GM20000 (cell line): ENCODE results near the gene CDH13.

ENCODE experiments used
- DNase-seq: peaks from one replicate; pipeline ENCODE4 v3.0.0; 2012; ENCODE audit warnings: low spot score
- TF ChIP-seq, protein P1 (sequence below): IDR thresholded peaks from 2 replicates; pipeline ENCODE4 v1.5.1; 2012; ENCODE audit warnings: mild to moderate bottlenecking, control low read depth; ENCODE audit errors: extremely low read depth, missing control alignments

Gene CDH13

DNA sequence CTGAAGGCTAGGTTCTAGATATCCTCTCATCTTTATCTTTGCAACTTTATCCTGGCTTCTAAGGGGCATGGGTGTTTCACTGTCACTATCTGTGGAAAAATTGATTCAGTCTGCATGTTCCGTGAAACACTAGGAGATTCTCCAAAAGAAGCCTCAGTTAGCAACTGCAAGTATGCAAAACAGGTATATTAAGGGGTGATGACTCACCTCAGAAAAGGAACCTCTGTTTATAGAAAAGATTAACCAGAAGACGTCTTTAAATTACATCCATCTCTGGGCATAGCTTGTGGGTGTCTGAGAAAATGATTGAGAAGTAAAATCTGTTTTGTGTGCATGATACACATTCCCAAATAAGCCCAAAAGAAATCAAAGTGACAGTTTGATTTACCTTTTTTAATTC is 827.2 kb downstream of the CDH13 start:
- DNase-seq = no peak

DNA sequence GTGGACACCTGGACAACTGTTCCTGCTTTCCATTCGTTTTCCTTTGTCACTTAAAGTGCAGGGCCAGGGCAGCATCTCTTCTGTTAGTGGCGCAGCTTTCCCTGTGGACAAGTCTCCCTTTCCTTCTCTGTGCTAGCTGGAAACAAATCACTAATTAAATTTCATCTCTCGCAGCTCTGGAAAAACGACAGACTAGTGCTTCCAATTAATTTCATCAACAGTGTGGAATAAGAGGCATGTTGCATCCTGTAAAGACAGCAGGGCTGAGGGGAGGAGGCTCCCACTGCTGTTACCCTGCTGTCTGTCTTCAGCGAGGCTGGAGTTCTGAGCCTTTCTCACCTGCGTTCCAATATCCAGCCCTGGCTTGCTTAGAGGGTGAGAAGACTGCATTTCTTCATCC is 828.9 kb downstream of the CDH13 start:
- TF ChIP-seq, protein P1, sequence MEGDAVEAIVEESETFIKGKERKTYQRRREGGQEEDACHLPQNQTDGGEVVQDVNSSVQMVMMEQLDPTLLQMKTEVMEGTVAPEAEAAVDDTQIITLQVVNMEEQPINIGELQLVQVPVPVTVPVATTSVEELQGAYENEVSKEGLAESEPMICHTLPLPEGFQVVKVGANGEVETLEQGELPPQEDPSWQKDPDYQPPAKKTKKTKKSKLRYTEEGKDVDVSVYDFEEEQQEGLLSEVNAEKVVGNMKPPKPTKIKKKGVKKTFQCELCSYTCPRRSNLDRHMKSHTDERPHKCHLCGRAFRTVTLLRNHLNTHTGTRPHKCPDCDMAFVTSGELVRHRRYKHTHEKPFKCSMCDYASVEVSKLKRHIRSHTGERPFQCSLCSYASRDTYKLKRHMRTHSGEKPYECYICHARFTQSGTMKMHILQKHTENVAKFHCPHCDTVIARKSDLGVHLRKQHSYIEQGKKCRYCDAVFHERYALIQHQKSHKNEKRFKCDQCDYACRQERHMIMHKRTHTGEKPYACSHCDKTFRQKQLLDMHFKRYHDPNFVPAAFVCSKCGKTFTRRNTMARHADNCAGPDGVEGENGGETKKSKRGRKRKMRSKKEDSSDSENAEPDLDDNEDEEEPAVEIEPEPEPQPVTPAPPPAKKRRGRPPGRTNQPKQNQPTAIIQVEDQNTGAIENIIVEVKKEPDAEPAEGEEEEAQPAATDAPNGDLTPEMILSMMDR = no peak
- no peak for DNase-seq

More for the DNA sequence above, 827.2 kb downstream of the CDH13 start:
- TF ChIP-seq, protein P1 = no peak

DNA sequence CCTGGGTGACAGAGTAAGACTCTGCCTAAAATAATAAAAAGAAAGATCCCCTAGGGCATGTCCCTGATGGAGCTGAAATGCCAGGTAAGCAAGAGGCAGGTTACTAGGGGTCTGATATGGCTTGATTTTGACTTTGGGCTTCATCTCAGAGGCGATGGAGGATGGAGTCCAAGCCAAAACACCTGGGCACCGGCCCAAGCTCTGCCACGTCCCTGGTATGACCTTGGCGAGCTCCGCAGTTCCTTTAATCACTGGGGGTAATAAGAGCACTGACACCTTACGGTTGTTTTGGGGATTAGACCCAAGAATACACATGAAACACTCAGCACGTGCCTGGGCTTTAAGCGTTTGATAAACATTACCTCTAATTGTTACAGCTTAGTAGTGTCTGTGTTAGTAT is 830.2 kb downstream of the CDH13 start:
- TF ChIP-seq, protein P1 = no peak
- no peak for DNase-seq

DNA sequence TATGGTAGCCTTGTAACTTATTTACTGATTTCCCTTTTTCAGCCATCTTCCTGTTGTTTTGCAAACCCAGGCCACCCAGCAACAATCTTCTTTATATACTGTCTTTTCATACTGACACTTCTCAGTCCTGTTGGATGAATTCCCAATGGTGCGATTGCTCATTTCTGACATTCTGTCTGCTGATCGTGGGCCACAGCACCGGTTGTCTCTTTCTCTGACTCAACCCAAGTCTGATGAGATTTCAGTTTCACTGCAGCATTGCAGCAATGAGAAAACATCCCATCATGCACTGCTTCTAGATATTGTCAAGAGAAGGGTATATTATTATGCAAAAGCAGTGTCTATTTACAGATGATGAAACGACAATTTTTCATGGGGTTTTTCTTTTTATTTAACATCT is 831.8 kb downstream of the CDH13 start:
- TF ChIP-seq, protein P1 = no peak
- DNase-seq = peak; percentile 50

DNA sequence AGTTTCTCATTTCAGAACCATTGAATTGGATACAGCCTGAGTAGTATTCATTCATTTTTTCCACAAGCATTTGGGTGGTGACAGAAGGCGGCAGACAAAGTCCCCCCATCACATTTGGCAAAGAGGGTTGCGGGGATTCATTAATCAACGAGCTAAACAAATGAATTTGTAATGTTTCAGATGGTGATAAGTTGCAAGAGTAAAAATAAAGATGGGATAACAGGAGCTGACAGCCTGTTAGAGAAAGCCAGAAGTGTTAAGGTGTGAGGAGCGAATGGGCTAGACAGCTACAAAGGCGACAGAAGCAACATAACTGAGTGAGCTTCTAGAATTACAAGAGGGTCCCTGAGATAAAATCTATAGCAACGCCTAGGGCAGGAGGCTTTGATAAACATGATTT is 838.2 kb downstream of the CDH13 start:
- TF ChIP-seq, protein P1 = no peak
- DNase-seq = no peak

DNA sequence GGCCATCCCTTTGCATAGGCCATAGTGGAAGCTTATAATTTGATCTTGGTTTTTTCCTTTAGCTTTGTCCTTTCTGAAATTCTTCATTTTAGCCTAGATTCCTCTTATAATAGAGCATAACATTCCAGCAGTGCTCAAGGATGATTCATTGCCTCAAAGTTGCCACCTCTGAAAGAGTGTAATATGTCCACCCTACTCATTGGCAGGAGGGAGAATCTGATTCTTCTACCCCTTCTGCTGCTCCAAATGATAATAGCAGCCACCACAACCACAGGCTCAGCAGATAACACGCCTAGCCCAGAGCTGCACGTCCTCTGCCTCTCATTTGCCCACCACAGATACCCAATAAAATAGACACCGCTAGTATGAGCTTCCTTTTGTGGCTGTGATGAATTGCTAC is 843.6 kb downstream of the CDH13 start:
- TF ChIP-seq, protein P1 = no peak

DNA sequence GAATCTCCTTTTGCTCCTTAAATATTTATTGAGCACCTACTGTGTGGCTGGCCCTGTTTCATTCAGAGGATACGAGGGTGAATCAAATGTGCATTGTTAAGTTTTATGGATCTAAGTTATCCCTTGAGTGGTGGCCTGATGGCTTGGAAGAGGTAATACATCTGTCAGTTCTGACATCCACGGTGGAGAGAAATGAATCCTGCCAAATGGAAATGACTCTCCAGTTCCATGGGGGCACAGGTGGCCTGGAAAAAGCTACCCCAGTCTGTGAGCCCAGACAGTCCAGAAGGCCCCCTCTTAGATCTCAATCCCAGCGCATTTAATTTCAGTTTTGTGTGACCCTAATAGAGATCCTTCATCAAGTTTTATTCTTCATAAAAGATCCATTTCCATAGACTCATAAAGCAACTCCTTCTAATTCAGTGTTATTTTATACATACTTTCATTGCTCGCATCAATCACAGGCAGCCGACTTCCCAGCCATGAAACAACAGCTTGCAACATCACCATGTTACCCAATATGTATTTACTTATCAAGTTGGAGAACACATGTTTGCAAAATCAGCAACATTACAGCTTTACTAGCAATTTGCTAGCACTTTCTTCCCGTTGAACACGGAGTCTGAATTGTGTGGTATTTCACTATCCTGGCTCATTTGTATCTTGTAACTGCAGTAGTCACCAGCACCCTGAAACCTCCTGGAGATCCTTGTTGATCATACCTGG is 846.2 kb downstream of the CDH13 start:
- DNase-seq = no peak
- TF ChIP-seq, protein P1 = no peak

More for the DNA sequence above, 843.6 kb downstream of the CDH13 start:
- DNase-seq = no peak
